ENCODE data around the gene FBXL12.
"Not testable (repeated sequence)": the region's sequence is repeated elsewhere in the genome, so short reads cannot be mapped to it uniquely, and the experiment has no call there.

FBXL12 gene

GRCh38 chr19:9839415-9839814 is 20.5 kb upstream of the FBXL12 start:
- peaks cover 8% of the 10 kb centered on the region for H3K4me1 ChIP-seq (ENCODE audit: control insufficient read depth, insufficient read depth, low read length)
- H3K4me3 ChIP-seq (ENCODE audit: insufficient read depth, low read depth, low read length) = no peak overlapping the region
- no peaks in the 10 kb centered on the region for H3K9me3 ChIP-seq (ENCODE audit: control insufficient read depth, low read length)
- 92 to 98% methylated on average over 1 of the region's 1 CpG for WGBS, 2 experiments
- no peaks in the 10 kb centered on the region for H3K27me3 ChIP-seq (ENCODE audit: control insufficient read depth, insufficient read depth, low read length, poor library complexity, severe bottlenecking)
- peaks cover 33% of the 10 kb centered on the region for H3K36me3 ChIP-seq (ENCODE audit: control insufficient read depth, insufficient read depth, low read length)
- H3K27ac ChIP-seq (ENCODE audit: insufficient read depth, low read depth, low read length, poor library complexity, severe bottlenecking) = no peak overlapping the region

- no peaks in the 10 kb centered on the region for H3K9me3 ChIP-seq (ENCODE audit: control insufficient read depth, low read length)
- H3K27me3 ChIP-seq (ENCODE audit: control insufficient read depth, insufficient read depth, low read length, poor library complexity, severe bottlenecking) = no peaks in the 10 kb centered on the region
- peaks cover 29% of the 10 kb centered on the region for H3K36me3 ChIP-seq (ENCODE audit: control insufficient read depth, insufficient read depth, low read length)
- no peak overlapping the region for H3K27ac ChIP-seq (ENCODE audit: insufficient read depth, low read depth, low read length, poor library complexity, severe bottlenecking)
- H3K4me1 ChIP-seq (ENCODE audit: control insufficient read depth, insufficient read depth, low read length) = peaks cover 8% of the 10 kb centered on the region
- no peak overlapping the region for H3K4me3 ChIP-seq (ENCODE audit: insufficient read depth, low read depth, low read length)
- WGBS, 2 experiments = 95 to 97% methylated on average over 15 of the region's 15 CpGs
Measured at GRCh38 chr19:9838324-9838723, 19.4 kb upstream of the FBXL12 start.

GRCh38 chr19:9836021-9836420 is 17.1 kb upstream of the FBXL12 start:
- Histone ChIP-seq H3K4me1 (ENCODE audit: control insufficient read depth, insufficient read depth, low read length) (peaks cover 8% of the 10 kb centered on the region), H3K9me3 (ENCODE audit: control insufficient read depth, low read length) (no peaks in the 10 kb centered on the region), H3K27me3 (ENCODE audit: control insufficient read depth, insufficient read depth, low read length, poor library complexity, severe bottlenecking) (no peaks in the 10 kb centered on the region), H3K27ac (ENCODE audit: insufficient read depth, low read depth, low read length, poor library complexity, severe bottlenecking) (no peak overlapping the region), H3K4me3 (ENCODE audit: insufficient read depth, low read depth, low read length) (peak overlapping the region; percentile 94), H3K36me3 (ENCODE audit: control insufficient read depth, insufficient read depth, low read length) (peaks cover 20% of the 10 kb centered on the region)
- 43 to 47% methylated on average over 5 of the region's 5 CpGs for WGBS, 2 experiments

- Histone ChIP-seq H3K4me3 (ENCODE audit: insufficient read depth, low read depth, low read length) (peak overlapping the region; percentile 94), H3K27me3 (ENCODE audit: control insufficient read depth, insufficient read depth, low read length, poor library complexity, severe bottlenecking) (no peaks in the 10 kb centered on the region), H3K4me1 (ENCODE audit: control insufficient read depth, insufficient read depth, low read length) (peaks cover 8% of the 10 kb centered on the region), H3K9me3 (ENCODE audit: control insufficient read depth, low read length) (no peaks in the 10 kb centered on the region), H3K36me3 (ENCODE audit: control insufficient read depth, insufficient read depth, low read length) (peaks cover 15% of the 10 kb centered on the region), H3K27ac (ENCODE audit: insufficient read depth, low read depth, low read length, poor library complexity, severe bottlenecking) (no peak overlapping the region)
- WGBS, 2 experiments = 3% methylated on average over 28 of the region's 28 CpGs
Measured at GRCh38 chr19:9835507-9835949, 16.6 kb upstream of the FBXL12 start.

- H3K4me3 ChIP-seq (ENCODE audit: insufficient read depth, low read depth, low read length) = peak within 1 kb of the TSS; percentile 94
- H3K4me1 ChIP-seq (ENCODE audit: control insufficient read depth, insufficient read depth, low read length) = peaks cover 8% of the 10 kb centered on the region
- WGBS, 2 experiments = 0 to 1% methylated on average over 73 of the region's 73 CpGs
- H3K27me3 ChIP-seq (ENCODE audit: control insufficient read depth, insufficient read depth, low read length, poor library complexity, severe bottlenecking) = no peaks in the 10 kb centered on the region
- no peaks in the 10 kb centered on the region for H3K9me3 ChIP-seq (ENCODE audit: control insufficient read depth, low read length)
- H3K36me3 ChIP-seq (ENCODE audit: control insufficient read depth, insufficient read depth, low read length) = peaks cover 10% of the 10 kb centered on the region
- peak within 1 kb of the TSS; percentile 23 for H3K27ac ChIP-seq (ENCODE audit: insufficient read depth, low read depth, low read length, poor library complexity, severe bottlenecking)
Measured at GRCh38 chr19:9834726-9835506, 16.0 kb upstream of the FBXL12 start, which contains the start of gene PIN1. Gene PIN1 (plus strand): TSS chr19:9835318. CDS start chr19:9835345, 27 bp downstream.

GRCh38 chr19:9834307-9834725 is 15.4 kb upstream of the FBXL12 start:
- H3K4me3 ChIP-seq (ENCODE audit: insufficient read depth, low read depth, low read length) = peak overlapping the region; percentile 28
- peaks cover 10% of the 10 kb centered on the region for H3K36me3 ChIP-seq (ENCODE audit: control insufficient read depth, insufficient read depth, low read length)
- 82 to 83% methylated on average over 6 of the region's 6 CpGs for WGBS, 2 experiments
- peaks cover 8% of the 10 kb centered on the region for H3K4me1 ChIP-seq (ENCODE audit: control insufficient read depth, insufficient read depth, low read length)
- no peaks in the 10 kb centered on the region for H3K27me3 ChIP-seq (ENCODE audit: control insufficient read depth, insufficient read depth, low read length, poor library complexity, severe bottlenecking)
- peak overlapping the region; percentile 23 for H3K27ac ChIP-seq (ENCODE audit: insufficient read depth, low read depth, low read length, poor library complexity, severe bottlenecking)
- H3K9me3 ChIP-seq (ENCODE audit: control insufficient read depth, low read length) = no peaks in the 10 kb centered on the region

GRCh38 chr19:9828551-9829063 is 9.7 kb upstream of the FBXL12 start:
- H3K27me3 ChIP-seq (ENCODE audit: control insufficient read depth, insufficient read depth, low read length, poor library complexity, severe bottlenecking) = no peaks in the 10 kb centered on the region
- H3K9me3 ChIP-seq (ENCODE audit: control insufficient read depth, low read length) = no peaks in the 10 kb centered on the region
- peaks cover 7% of the 10 kb centered on the region for H3K4me1 ChIP-seq (ENCODE audit: control insufficient read depth, insufficient read depth, low read length)
- H3K4me3 ChIP-seq (ENCODE audit: insufficient read depth, low read depth, low read length) = peak overlapping the region; percentile 74
- no peak overlapping the region for H3K27ac ChIP-seq (ENCODE audit: insufficient read depth, low read depth, low read length, poor library complexity, severe bottlenecking)
- no peaks in the 10 kb centered on the region for H3K36me3 ChIP-seq (ENCODE audit: control insufficient read depth, insufficient read depth, low read length)
- 38 to 43% methylated on average over 13 of the region's 13 CpGs for WGBS, 2 experiments

- peaks cover 7% of the 10 kb centered on the region for H3K4me1 ChIP-seq (ENCODE audit: control insufficient read depth, insufficient read depth, low read length)
- no peaks in the 10 kb centered on the region for H3K27me3 ChIP-seq (ENCODE audit: control insufficient read depth, insufficient read depth, low read length, poor library complexity, severe bottlenecking)
- no peaks in the 10 kb centered on the region for H3K36me3 ChIP-seq (ENCODE audit: control insufficient read depth, insufficient read depth, low read length)
- peak within 1 kb of the TSS; percentile 74 for H3K4me3 ChIP-seq (ENCODE audit: insufficient read depth, low read depth, low read length)
- no peaks in the 10 kb centered on the region for H3K9me3 ChIP-seq (ENCODE audit: control insufficient read depth, low read length)
- peak within 1 kb of the TSS; percentile 78 for H3K27ac ChIP-seq (ENCODE audit: insufficient read depth, low read depth, low read length, poor library complexity, severe bottlenecking)
- 1% methylated on average over 62 of the region's 62 CpGs for WGBS, 2 experiments
Measured at GRCh38 chr19:9827289-9828238, 8.7 kb upstream of the FBXL12 start, which contains the start of gene UBL5. Gene UBL5 (plus strand): TSS chr19:9827918. CDS start chr19:9828338, 420 bp downstream.

- WGBS, 2 experiments = 92 to 93% methylated on average over 5 of the region's 5 CpGs
- peaks cover 5% of the 10 kb centered on the region for H3K4me1 ChIP-seq (ENCODE audit: control insufficient read depth, insufficient read depth, low read length)
Measured at GRCh38 chr19:9823816-9824215, 4.9 kb upstream of the FBXL12 start.

GRCh38 chr19:9820034-9820433 is 1.2 kb upstream of the FBXL12 start:
- not testable (repeated sequence) for H3K27me3 ChIP-seq (ENCODE audit: control insufficient read depth, insufficient read depth, low read length, poor library complexity, severe bottlenecking); H3K4me1 ChIP-seq (ENCODE audit: control insufficient read depth, insufficient read depth, low read length); H3K9me3 ChIP-seq (ENCODE audit: control insufficient read depth, low read length); H3K36me3 ChIP-seq (ENCODE audit: control insufficient read depth, insufficient read depth, low read length); H3K27ac ChIP-seq (ENCODE audit: insufficient read depth, low read depth, low read length, poor library complexity, severe bottlenecking)
- peak overlapping the region; percentile 14 for H3K4me3 ChIP-seq (ENCODE audit: insufficient read depth, low read depth, low read length)
- 95 to 96% methylated on average over 8 of the region's 8 CpGs for WGBS, 2 experiments

More at GRCh38 chr19:9823816-9824215, 4.9 kb upstream of the FBXL12 start:
- Histone ChIP-seq H3K4me3 (ENCODE audit: insufficient read depth, low read depth, low read length) (no peak overlapping the region), H3K36me3 (ENCODE audit: control insufficient read depth, insufficient read depth, low read length) (no peaks in the 10 kb centered on the region), H3K9me3 (ENCODE audit: control insufficient read depth, low read length) (no peaks in the 10 kb centered on the region), H3K27me3 (ENCODE audit: control insufficient read depth, insufficient read depth, low read length, poor library complexity, severe bottlenecking) (no peaks in the 10 kb centered on the region), H3K27ac (ENCODE audit: insufficient read depth, low read depth, low read length, poor library complexity, severe bottlenecking) (no peak overlapping the region)

Data from ectodermal cell (in vitro differentiated cells).